Prostate gland (tissue), 2 donors: ENCODE results near the gene CUL1. TPM values are rescaled to one million over a fixed set of nuclear protein-coding genes. Genes with fewer than 3 reads are reported as not detected.

ENCODE experiments used
- DNase-seq: peaks from one replicate; pipeline ENCODE4 v3.0.0-alpha.2; 2019; ENCODE audit warnings: low spot score
- H3K27ac ChIP-seq, 2 donors: fragments of 200-600 bp; sonication (generic); 2 replicates each; pipeline ENCODE4 v1.5.1; 2017 to 2019
- H3K27me3 ChIP-seq: fragments of 200-600 bp; sonication (generic); replicated peaks from 2 replicates; pipeline ENCODE4 v1.5.1; 2019; ENCODE audit not compliant: insufficient read depth
- H3K36me3 ChIP-seq, 2 donors: fragments of 200-600 bp; sonication (generic); 1 replicate in 1 of 2; 2 replicates in 1 of 2; pipeline versions ENCODE4 v1.5.1 to v1.8.1; 2017 to 2019
- H3K4me1 ChIP-seq: fragments of 200-600 bp; sonication (generic); replicated peaks from 2 replicates; pipeline ENCODE4 v1.5.1; 2019
- H3K4me3 ChIP-seq, 2 donors: fragments of 200-600 bp; sonication (generic); 2 replicates each; pipeline ENCODE4 v1.5.1; 2017 to 2019
- H3K9me3 ChIP-seq: fragments of 200-600 bp; sonication (generic); 2 replicates; pipeline ENCODE4 v1.5.1; 2017
- POLR2A ChIP-seq: fragments of 450-650 bp; IDR thresholded peaks from one replicate; pipeline ENCODE4 v1.6.1; 2016; ENCODE audit warnings: antibody characterized with exemption, mild to moderate bottlenecking
- POLR2AphosphoS5 ChIP-seq: sonication (generic); formaldehyde crosslinking; IDR thresholded peaks from one replicate; pipeline ENCODE4 v1.6.1; 2017; ENCODE audit warnings: antibody characterized with exemption
- WGBS: methylation state at CpG from one replicate; pipeline ENCODE4 v1.1.5; 2018; 5-methylcytosine and 5-hydroxymethylcytosine counted together
- intact Hi-C: fragments of 100-400 bp; cut with DNase I; formaldehyde crosslinking; loops from one replicate; pipeline ENCODE4 v1.14.2; 2022
- total RNA-seq, 2 donors: library from RNA; depleted of rRNA; stranded (reverse); fragments of >200 nt; gene quantifications; one replicate each; pipeline ENCODE4 v1.1.0, GENCODE V29; 2016
- TF ChIP-seq, protein P1 (sequence below), 4 experiments: fragments of 200-600 bp in 2 of 4; fragments of 450-650 bp in 2 of 4; sonication (generic) in 2 of 4; IDR thresholded peaks; 1 replicate in 3 of 4; 2 replicates in 1 of 4; pipeline ENCODE4 v1.5.1; 2016 to 2019; ENCODE audit warnings: antibody characterized with exemption in 4 of 4, mild to moderate bottlenecking in 2 of 4, moderate library complexity in 2 of 4

CUL1 gene
- total RNA-seq, 2 donors from 2014 or later = 39.0 to 105 TPM

DNA sequence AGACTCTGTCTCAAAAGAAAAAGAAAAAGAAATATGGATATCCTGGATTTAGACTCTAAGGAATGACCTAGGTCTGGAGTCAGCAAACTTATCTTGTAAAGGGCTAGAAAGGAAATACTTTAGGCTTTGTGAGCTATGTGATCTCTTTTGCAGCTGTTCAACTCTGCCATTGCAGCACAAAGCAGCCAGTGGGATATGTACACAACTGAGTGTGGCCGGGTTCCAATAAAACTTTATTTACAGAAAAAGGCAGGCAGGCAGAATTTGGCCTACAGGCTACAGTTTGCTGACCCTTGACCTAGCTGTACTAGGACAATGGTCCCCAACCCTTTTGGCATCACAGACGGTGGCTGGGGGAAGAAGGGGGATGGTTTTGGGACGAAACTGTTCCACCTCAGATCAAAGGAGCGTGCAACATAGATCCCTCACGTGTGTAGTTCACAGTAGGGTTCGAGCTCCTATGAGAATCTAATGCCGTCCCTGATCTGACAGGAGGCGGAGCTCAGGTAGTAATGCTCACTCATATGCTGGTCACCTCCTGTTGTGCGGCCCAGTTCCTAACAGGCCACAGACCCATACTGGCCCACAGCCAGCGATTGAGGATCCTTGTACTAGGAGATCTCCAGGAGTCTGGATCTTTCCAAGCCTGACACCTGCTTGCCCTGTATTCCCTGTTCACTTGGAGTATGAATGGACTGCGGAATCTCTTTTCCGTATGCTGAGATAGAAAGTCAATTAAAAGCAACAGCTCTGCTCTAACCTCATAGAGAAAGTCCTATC is 63.0 kb downstream of the CUL1 start:
- WGBS = 95% methylated on average over 12 of the region's 12 CpGs
- DNase-seq = no peak
- no peak overlapping the region for H3K4me3 ChIP-seq
- no peak for TF ChIP-seq POLR2A
- TF ChIP-seq, protein P1, sequence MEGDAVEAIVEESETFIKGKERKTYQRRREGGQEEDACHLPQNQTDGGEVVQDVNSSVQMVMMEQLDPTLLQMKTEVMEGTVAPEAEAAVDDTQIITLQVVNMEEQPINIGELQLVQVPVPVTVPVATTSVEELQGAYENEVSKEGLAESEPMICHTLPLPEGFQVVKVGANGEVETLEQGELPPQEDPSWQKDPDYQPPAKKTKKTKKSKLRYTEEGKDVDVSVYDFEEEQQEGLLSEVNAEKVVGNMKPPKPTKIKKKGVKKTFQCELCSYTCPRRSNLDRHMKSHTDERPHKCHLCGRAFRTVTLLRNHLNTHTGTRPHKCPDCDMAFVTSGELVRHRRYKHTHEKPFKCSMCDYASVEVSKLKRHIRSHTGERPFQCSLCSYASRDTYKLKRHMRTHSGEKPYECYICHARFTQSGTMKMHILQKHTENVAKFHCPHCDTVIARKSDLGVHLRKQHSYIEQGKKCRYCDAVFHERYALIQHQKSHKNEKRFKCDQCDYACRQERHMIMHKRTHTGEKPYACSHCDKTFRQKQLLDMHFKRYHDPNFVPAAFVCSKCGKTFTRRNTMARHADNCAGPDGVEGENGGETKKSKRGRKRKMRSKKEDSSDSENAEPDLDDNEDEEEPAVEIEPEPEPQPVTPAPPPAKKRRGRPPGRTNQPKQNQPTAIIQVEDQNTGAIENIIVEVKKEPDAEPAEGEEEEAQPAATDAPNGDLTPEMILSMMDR (IDR thresholded peaks at IDR 0.05) = no peak
- no peak for TF ChIP-seq POLR2AphosphoS5
- H3K27me3 ChIP-seq = no peaks in the 10 kb centered on the region
- no peak overlapping the region for H3K27ac ChIP-seq
- no peaks in the 10 kb centered on the region for H3K9me3 ChIP-seq
- intact Hi-C loops = no loop called here
- no peaks in the 10 kb centered on the region for H3K4me1 ChIP-seq
- no peaks in the 10 kb centered on the region for H3K36me3 ChIP-seq

DNA sequence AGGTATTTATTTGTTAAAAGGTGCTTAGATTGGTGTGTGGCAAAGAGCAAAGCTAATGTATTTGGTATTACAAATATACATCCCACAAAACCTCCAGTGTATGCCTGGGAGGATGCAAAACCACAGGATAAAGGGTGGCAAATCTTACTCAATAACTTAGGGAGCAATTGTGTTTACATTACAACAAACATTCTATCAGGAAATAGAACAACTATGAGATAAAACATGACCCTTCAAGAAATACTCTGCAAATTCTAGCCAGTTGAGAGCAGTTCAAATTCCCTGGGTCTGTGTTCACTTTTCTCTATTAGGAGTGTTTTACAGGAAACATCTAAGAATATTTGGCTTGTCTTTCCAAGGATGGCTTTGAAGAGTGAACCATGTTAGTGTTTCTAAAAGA is 64.9 kb downstream of the CUL1 start:
- Histone ChIP-seq H3K4me1 (no peaks in the 10 kb centered on the region), H3K27ac (no peak overlapping the region), H3K9me3 (no peaks in the 10 kb centered on the region), H3K27me3 (no peaks in the 10 kb centered on the region), H3K4me3 (no peak overlapping the region), H3K36me3 (no peaks in the 10 kb centered on the region)
- intact Hi-C loops = no loop called here
- TF ChIP-seq POLR2AphosphoS5 = no peak
- no peak for TF ChIP-seq POLR2A
- DNase-seq = no peak

DNA sequence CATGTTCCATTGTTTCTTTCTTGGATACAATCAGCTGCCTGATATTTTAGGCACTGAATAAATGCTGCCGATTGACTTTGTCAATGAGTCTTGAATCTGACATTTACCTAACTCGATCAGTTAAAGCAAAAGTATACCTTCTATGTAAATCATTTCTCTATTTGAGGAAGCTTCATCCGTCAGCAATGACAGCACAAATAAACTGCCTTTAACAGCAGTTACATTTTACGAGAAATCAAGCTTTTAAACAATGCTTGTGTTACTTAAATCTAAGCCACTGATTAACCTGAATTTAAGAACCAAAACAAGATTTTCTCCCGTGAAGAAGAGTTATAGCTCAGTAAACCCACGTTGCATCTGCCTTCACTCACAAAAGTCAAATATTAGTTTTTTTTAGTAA is 71.3 kb downstream of the CUL1 start:
- H3K27ac ChIP-seq = no peak overlapping the region
- intact Hi-C loops = no loop called here
- no peak overlapping the region for H3K4me3 ChIP-seq
- no peaks in the 10 kb centered on the region for H3K9me3 ChIP-seq
- TF ChIP-seq, protein P1 (IDR thresholded peaks at IDR 0.05) = no peak
- TF ChIP-seq POLR2A = no peak
- no peak for TF ChIP-seq POLR2AphosphoS5
- no peaks in the 10 kb centered on the region for H3K36me3 ChIP-seq
- WGBS = 40% methylated on average over 6 of the region's 6 CpGs
- no peaks in the 10 kb centered on the region for H3K27me3 ChIP-seq
- DNase-seq = no peak
- H3K4me1 ChIP-seq = no peaks in the 10 kb centered on the region

DNA sequence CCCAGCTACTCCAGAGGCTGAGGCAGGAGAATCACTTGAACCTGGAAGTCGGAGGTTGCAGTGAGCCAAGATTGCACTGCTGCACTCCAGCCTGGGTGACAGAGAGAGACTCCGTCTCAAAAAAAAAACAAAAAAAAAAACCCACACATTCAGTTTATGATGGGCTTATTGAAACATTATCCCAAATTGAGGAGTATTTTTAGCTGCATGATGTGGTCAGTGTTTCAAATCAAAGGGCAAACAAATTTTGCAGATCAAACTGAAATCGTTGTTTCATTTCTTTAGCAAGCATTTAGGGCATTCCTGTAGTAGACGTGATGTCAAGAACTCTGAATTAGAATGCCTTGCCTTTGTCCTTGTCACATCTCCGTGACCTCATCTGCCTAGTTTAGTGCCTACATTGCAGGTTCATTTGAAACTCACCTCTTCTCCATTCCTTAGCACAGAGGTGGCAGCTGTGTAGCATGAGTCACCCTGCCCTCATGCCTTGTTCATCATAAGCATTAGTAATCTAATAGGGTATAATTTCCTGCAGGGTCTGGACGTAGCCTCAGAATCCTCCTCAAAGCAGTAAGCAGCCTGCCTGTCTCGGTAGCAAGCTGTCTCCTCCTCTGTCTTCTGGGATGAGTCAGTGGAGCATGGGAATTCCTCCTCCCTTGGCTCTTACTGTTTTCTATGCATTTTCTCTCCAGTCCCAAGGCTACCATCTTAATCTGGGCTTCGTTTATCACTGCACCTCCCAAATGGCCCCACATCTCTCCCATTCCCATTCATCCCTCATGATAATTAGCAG is 73.8 kb downstream of the CUL1 start:
- H3K27me3 ChIP-seq = no peaks in the 10 kb centered on the region
- H3K4me3 ChIP-seq = no peak overlapping the region
- H3K27ac ChIP-seq = no peak overlapping the region
- no peak for DNase-seq
- H3K9me3 ChIP-seq = no peaks in the 10 kb centered on the region
- WGBS = 89% methylated on average over 8 of the region's 8 CpGs
- TF ChIP-seq POLR2AphosphoS5 (no peak), POLR2A (no peak)
- TF ChIP-seq, protein P1 (IDR thresholded peaks at IDR 0.05) = no peak
- intact Hi-C loops = no loop called here
- H3K36me3 ChIP-seq = no peaks in the 10 kb centered on the region
- no peaks in the 10 kb centered on the region for H3K4me1 ChIP-seq

DNA sequence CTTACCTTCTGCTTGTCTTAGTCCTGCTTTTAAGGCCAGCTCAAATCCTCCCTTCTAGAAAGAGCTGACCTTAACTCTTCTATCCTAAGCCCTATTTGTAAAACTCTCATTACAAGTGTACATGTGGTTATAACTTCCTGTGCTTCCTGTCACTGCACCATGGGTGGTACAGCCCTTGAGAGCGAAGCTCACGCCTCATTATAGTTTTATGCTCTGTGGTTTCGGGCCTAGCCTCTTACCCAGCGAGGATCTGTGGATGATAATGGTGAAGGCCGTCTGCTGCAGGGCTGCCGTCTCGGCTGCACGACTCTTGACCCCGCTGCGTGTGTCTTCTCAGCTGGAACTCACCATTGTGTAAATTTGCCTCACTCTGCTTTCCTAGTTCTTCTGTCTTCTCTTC is 74.6 kb downstream of the CUL1 start:
- DNase-seq = no peak
- H3K36me3 ChIP-seq = no peaks in the 10 kb centered on the region
- no peaks in the 10 kb centered on the region for H3K27me3 ChIP-seq
- no peak overlapping the region for H3K4me3 ChIP-seq
- intact Hi-C loops = no loop called here
- no peak overlapping the region for H3K27ac ChIP-seq
- no peaks in the 10 kb centered on the region for H3K9me3 ChIP-seq
- WGBS = 76% methylated on average over 10 of the region's 10 CpGs
- H3K4me1 ChIP-seq = no peaks in the 10 kb centered on the region
- TF ChIP-seq POLR2AphosphoS5 = no peak
